ENCODE data around the gene GRIA4.

The GRIA4 gene

GRCh38 chr11:105823495-105824033 is 213.7 kb downstream of the GRIA4 start:
- H3K27me3 ChIP-seq: no peaks in the 10 kb centered on the region
- H3K27ac ChIP-seq: no peak overlapping the region
- H3K4me3 ChIP-seq (ENCODE audit: low read depth in 1 of 2, low read length in 1 of 2): no peak overlapping the region

DNA sequence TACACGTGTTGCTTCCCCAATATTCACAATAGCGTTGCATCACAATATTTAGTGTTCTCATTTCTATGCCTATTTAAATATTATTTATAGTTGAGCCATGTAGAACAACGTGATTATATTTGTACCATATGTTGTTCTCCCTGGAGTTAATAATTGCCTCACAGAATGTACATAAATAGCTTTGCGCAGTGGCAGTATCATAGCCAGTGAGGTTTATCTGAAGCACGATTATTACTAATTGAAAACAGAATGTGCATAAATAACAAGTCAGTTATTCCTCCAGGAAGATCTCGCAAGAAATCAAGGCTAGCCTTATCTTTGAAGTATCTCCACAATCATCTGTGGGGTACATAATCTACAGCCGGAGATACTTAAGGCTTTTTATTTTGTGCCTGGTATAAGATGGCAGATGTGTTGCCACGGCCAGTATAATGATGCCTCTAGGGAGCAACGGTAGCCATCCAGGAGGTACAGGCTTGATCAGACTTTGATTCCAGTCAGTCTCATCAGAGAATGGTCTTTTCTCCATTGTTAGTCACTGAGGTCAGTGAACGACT is 214.7 kb downstream of the GRIA4 start:
- Histone ChIP-seq H3K36me3 (no peaks in the 10 kb centered on the region), H3K4me1 (ENCODE audit: control insufficient read depth in 1 of 2, insufficient read depth in 1 of 2, low read depth in 1 of 2, low read length in 1 of 2) (no peaks in the 10 kb centered on the region), H3K4me3 (ENCODE audit: low read depth in 1 of 2, low read length in 1 of 2) (no peak overlapping the region), H3K27me3 (no peaks in the 10 kb centered on the region), H3K27ac (no peak overlapping the region), H3K9me3 (no peaks in the 10 kb centered on the region)
- TF ChIP-seq CTCF (IDR thresholded peaks at IDR 0.05): no peak

More at GRCh38 chr11:105823495-105824033, 213.7 kb downstream of the GRIA4 start:
- Histone ChIP-seq H3K4me1 (ENCODE audit: control insufficient read depth in 1 of 2, insufficient read depth in 1 of 2, low read depth in 1 of 2, low read length in 1 of 2) (no peaks in the 10 kb centered on the region), H3K9me3 (no peaks in the 10 kb centered on the region), H3K36me3 (no peaks in the 10 kb centered on the region)
- TF ChIP-seq CTCF (IDR thresholded peaks at IDR 0.05): no peak

- H3K36me3 ChIP-seq: no peaks in the 10 kb centered on the region
- TF ChIP-seq CTCF (IDR thresholded peaks at IDR 0.05): no peak
- H3K9me3 ChIP-seq: no peaks in the 10 kb centered on the region
- no peaks in the 10 kb centered on the region for H3K27me3 ChIP-seq
- H3K27ac ChIP-seq: no peak overlapping the region
- H3K4me3 ChIP-seq (ENCODE audit: low read depth in 1 of 2, low read length in 1 of 2): no peak overlapping the region
- H3K4me1 ChIP-seq (ENCODE audit: control insufficient read depth in 1 of 2, insufficient read depth in 1 of 2, low read depth in 1 of 2, low read length in 1 of 2): no peaks in the 10 kb centered on the region
Observed at GRCh38 chr11:105825141-105825540, 215.3 kb downstream of the GRIA4 start.

DNA sequence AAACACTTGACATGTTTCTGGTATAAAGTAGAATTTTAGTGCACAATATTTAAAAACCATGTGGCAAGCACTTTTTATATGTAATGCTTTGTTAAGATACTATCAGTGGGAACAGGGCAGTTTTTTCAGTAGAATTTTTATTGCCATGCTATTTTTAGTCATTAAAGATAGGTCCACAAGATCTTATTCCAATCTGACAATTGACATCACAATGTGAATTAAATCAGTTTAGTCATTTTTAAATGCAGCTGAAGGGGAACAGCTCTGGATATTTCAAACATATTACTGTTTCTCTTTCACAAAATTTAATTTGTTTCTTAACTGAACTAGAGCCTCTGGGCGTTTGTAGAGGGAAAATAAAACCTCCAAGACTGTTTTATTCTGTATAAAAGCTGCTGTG is 218.0 kb downstream of the GRIA4 start:
- TF ChIP-seq CTCF (IDR thresholded peaks at IDR 0.05): no peak
- no peaks in the 10 kb centered on the region for H3K9me3 ChIP-seq
- H3K27me3 ChIP-seq: no peaks in the 10 kb centered on the region
- no peak overlapping the region for H3K4me3 ChIP-seq (ENCODE audit: low read depth in 1 of 2, low read length in 1 of 2)
- H3K27ac ChIP-seq: no peak overlapping the region
- H3K36me3 ChIP-seq: no peaks in the 10 kb centered on the region
- H3K4me1 ChIP-seq (ENCODE audit: control insufficient read depth in 1 of 2, insufficient read depth in 1 of 2, low read depth in 1 of 2, low read length in 1 of 2): no peaks in the 10 kb centered on the region

DNA sequence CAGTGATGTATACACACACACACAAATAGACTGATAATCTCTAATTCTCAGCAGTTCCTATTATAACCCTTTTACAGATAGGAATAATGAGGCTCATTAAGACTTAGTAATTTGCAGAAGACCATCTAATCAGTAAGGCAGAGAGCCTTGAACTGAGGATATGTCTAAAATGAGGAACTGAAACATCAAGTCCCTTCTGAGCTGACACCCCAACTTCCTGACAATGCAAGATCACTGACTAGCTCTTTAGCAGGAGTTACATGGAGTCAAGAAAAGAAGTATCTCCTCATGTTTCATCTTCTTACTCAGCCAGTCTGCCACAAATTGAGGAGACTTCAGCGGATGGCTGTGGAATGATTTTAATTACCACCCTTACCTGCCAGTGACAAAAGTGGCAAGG is 219.2 kb downstream of the GRIA4 start:
- Histone ChIP-seq H3K27ac (no peak overlapping the region), H3K4me1 (ENCODE audit: control insufficient read depth in 1 of 2, insufficient read depth in 1 of 2, low read depth in 1 of 2, low read length in 1 of 2) (no peaks in the 10 kb centered on the region), H3K27me3 (no peaks in the 10 kb centered on the region), H3K36me3 (no peaks in the 10 kb centered on the region), H3K9me3 (no peaks in the 10 kb centered on the region), H3K4me3 (ENCODE audit: low read depth in 1 of 2, low read length in 1 of 2) (no peak overlapping the region)
- no peak for TF ChIP-seq CTCF (IDR thresholded peaks at IDR 0.05)

Data from neutrophil (primary cell).